Astrocyte (in vitro differentiated cells and primary cell): Measurements from ENCODE around the gene MYMK. TPM values are rescaled to one million over a fixed set of nuclear protein-coding genes. Genes with fewer than 3 reads are reported as not detected.

Experiments
- DNase-seq: peaks from one replicate; pipeline ENCODE4 v3.0.0-alpha.2; 2010; ENCODE audit warnings: low read depth
- FAIRE-seq: peaks from 2 replicates; lab custom pipeline; 2011; peaks lifted over from hg19 to GRCh38; lab: Jason Lieb, UNC
- H2AFZ ChIP-seq: 2 replicates; pipeline ENCODE4 v1.6.0; 2012; ENCODE audit warnings: low read depth, low read length, inconsistent platforms
- H3K27ac ChIP-seq: 2 replicates; pipeline ENCODE4 v1.5.1; 2011; ENCODE audit warnings: low read depth, low read length, inconsistent platforms
- H3K27me3 ChIP-seq: 2 replicates; pipeline ENCODE4 v1.6.0; 2011; ENCODE audit warnings: low read length, inconsistent platforms; ENCODE audit not compliant: insufficient read depth
- H3K36me3 ChIP-seq: 2 replicates; pipeline ENCODE4 v1.5.1; 2011; ENCODE audit warnings: low read length, inconsistent platforms; ENCODE audit not compliant: insufficient read depth
- H3K4me1 ChIP-seq: 2 replicates; pipeline ENCODE4 v1.5.1; 2011; ENCODE audit warnings: low read length, inconsistent platforms; ENCODE audit not compliant: insufficient read depth
- H3K4me2 ChIP-seq: 2 replicates; pipeline ENCODE4 v1.6.0; 2012; ENCODE audit warnings: low read length, inconsistent platforms
- H3K4me3 ChIP-seq: 2 replicates; pipeline ENCODE4 v1.5.1; 2011; ENCODE audit warnings: low read depth, mild to moderate bottlenecking, low read length, inconsistent platforms; ENCODE audit not compliant: insufficient read depth
- H3K79me2 ChIP-seq: 2 replicates; pipeline ENCODE4 v1.6.0; 2012; ENCODE audit warnings: mild to moderate bottlenecking, low read length, inconsistent platforms; ENCODE audit not compliant: insufficient read depth
- H3K9ac ChIP-seq: 2 replicates; pipeline ENCODE4 v1.6.0; 2012; ENCODE audit warnings: mild to moderate bottlenecking, low read length, inconsistent platforms
- H3K9me3 ChIP-seq: 2 replicates; pipeline ENCODE4 v1.5.1; 2012; ENCODE audit warnings: low read depth, mild to moderate bottlenecking, low read length, inconsistent platforms; ENCODE audit not compliant: insufficient read depth
- H4K20me1 ChIP-seq: 2 replicates; pipeline ENCODE4 v1.6.0; 2012; ENCODE audit warnings: low read length, inconsistent platforms; ENCODE audit not compliant: insufficient read depth
- H3K27ac Mint-ChIP-seq: one replicate; pipeline ENCODE4 v1.8.0; 2021; ENCODE audit warnings: mild to moderate bottlenecking, mixed read lengths; ENCODE audit not compliant: unreplicated experiment
- H3K27me3 Mint-ChIP-seq: one replicate; pipeline ENCODE4 v1.8.0; 2021; ENCODE audit warnings: low read depth, mixed read lengths; ENCODE audit not compliant: unreplicated experiment
- H3K36me3 Mint-ChIP-seq: one replicate; pipeline ENCODE4 v1.8.0; 2021; ENCODE audit warnings: low read depth, mixed read lengths; ENCODE audit not compliant: unreplicated experiment
- H3K4me1 Mint-ChIP-seq: one replicate; pipeline ENCODE4 v1.8.0; 2021; ENCODE audit warnings: low read depth, mixed read lengths; ENCODE audit not compliant: unreplicated experiment
- H3K4me3 Mint-ChIP-seq: one replicate; pipeline ENCODE4 v1.8.0; 2021; ENCODE audit warnings: mild to moderate bottlenecking, moderate library complexity, mixed read lengths; ENCODE audit not compliant: unreplicated experiment
- H3K9me3 Mint-ChIP-seq: one replicate; pipeline ENCODE4 v1.8.0; 2021; ENCODE audit warnings: mild to moderate bottlenecking, mixed read lengths; ENCODE audit not compliant: unreplicated experiment
- CTCF ChIP-seq: IDR thresholded peaks from 2 replicates; pipeline ENCODE4 v1.5.1; 2011; ENCODE audit warnings: low read depth, mild to moderate bottlenecking, inconsistent platforms, low read length, moderate library complexity; ENCODE audit not compliant: insufficient read depth
- EZH2 ChIP-seq: IDR thresholded peaks from 2 replicates; pipeline ENCODE4 v1.6.1; 2012; ENCODE audit warnings: mild to moderate bottlenecking, low read length, inconsistent platforms; ENCODE audit not compliant: insufficient read depth
- total RNA-seq: library from RNA; stranded (reverse); gene quantifications from 2 replicates; pipeline ENCODE4 v1.2.1, GENCODE V29; 2021

The MYMK gene
- total RNA-seq, 1 donor from 2014 or later = not detected

- Mint-ChIP-seq H3K4me1 (peaks cover 2% of the 10 kb centered on the region), H3K36me3 (no peaks in the 10 kb centered on the region), H3K27me3 (peaks cover 40% of the 10 kb centered on the region), H3K27ac (no peak overlapping the region), H3K4me3 (no peak overlapping the region), H3K9me3 (no peaks in the 10 kb centered on the region)
- H3K4me2 ChIP-seq = no peak overlapping the region
- H3K79me2 ChIP-seq = no peaks in the 10 kb centered on the region
- no peak for TF ChIP-seq CTCF
- no peak for TF ChIP-seq EZH2
- H3K27ac ChIP-seq = no peak overlapping the region
- peaks cover 8% of the 10 kb centered on the region for H3K27me3 ChIP-seq
- FAIRE-seq = no peak
- H3K4me3 ChIP-seq = no peak overlapping the region
- H3K4me1 ChIP-seq = no peaks in the 10 kb centered on the region
- H2AFZ ChIP-seq = no peak overlapping the region
- H3K9me3 ChIP-seq = no peaks in the 10 kb centered on the region
- H4K20me1 ChIP-seq = no peaks in the 10 kb centered on the region
- no peaks in the 10 kb centered on the region for H3K36me3 ChIP-seq
- no peak for DNase-seq
- H3K9ac ChIP-seq = no peak overlapping the region
These were observed 7.0 kb downstream of the MYMK start for GRCh38 chr9:133517711-133518110.

- no peaks in the 10 kb centered on the region for H3K36me3 Mint-ChIP-seq
- H2AFZ ChIP-seq = no peak overlapping the region
- H3K27me3 ChIP-seq = peaks cover 8% of the 10 kb centered on the region
These were observed 7.8 kb downstream of the MYMK start for GRCh38 chr9:133516961-133517350.

More at GRCh38 chr9:133516961-133517350, 7.8 kb downstream of the MYMK start:
- H3K4me2 ChIP-seq = no peak overlapping the region
- Mint-ChIP-seq H3K27ac (no peak overlapping the region), H3K27me3 (peaks cover 39% of the 10 kb centered on the region), H3K4me3 (no peak overlapping the region), H3K4me1 (no peaks in the 10 kb centered on the region), H3K9me3 (no peaks in the 10 kb centered on the region)
- no peaks in the 10 kb centered on the region for H3K79me2 ChIP-seq
- no peak overlapping the region for H3K4me3 ChIP-seq
- no peaks in the 10 kb centered on the region for H3K4me1 ChIP-seq
- TF ChIP-seq CTCF (no peak), EZH2 (no peak)
- no peaks in the 10 kb centered on the region for H4K20me1 ChIP-seq
- FAIRE-seq (no peak), DNase-seq (no peak)
- H3K9ac ChIP-seq = no peak overlapping the region
- H3K9me3 ChIP-seq = no peaks in the 10 kb centered on the region
- H3K27ac ChIP-seq = no peak overlapping the region
- H3K36me3 ChIP-seq = no peaks in the 10 kb centered on the region
